GOT3 (cell line): ENCODE measurements around the gene LRG1.
"Not testable (repeated sequence)": the region's sequence is repeated elsewhere in the genome, so short reads cannot be mapped to it uniquely, and the experiment has no call there.

Source experiments
- DNase-seq: peaks from one replicate; lab custom pipeline; 2025; ENCODE audit warnings: mixed read lengths; lab: John Stamatoyannopoulos, UW

The LRG1 gene

DNA sequence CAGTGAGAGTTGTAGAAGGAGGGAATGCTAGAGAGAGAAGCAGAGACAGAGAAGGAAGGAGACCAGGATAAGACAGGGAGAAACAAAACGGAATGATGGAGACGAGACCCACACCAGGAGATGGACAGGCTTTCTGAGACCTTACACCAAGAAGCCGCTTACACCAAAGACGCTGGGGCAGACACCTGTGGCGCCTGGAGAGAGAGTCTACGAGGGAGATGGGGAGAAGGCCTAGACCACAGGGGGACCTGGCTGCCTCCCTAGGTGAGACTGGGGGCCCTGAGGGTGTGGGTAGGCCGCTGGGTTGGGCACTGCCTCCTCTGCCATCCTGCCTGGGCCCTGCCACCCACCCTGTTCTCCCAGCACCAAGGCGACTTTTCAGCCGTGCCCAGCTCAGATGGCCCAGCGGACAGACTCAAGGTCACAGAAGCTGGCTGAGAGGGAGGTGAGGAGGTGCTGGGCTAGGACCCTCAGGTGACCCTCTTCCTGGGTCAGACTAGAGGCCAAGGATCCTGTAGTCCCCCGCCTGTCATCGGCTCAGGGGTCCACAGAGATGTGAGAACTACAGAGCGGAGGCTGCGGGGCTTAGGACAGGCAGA, 9.8 kb downstream of the LRG1 start:
- DNase-seq, result no peak

DNA sequence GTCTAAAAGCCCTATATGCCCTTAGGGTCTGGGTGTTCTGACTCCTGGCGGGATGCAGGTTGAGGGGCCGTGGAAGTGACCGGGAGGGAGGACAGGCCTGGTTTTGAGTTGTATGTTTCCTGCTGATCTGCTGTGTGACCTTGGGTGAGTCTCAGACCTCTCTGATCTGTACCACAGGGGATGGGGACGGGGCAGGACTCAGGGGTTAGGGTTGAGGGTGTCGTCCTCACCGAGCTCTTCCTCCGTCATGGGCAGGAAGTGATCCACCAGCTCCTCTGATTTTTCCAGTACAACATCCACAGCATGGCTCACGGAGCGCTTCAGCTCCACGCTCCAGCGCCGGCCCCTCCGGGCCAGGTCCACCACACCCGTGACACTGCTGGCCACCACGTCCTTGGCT, 11.0 kb downstream of the LRG1 start:
- no peak for DNase-seq

DNA sequence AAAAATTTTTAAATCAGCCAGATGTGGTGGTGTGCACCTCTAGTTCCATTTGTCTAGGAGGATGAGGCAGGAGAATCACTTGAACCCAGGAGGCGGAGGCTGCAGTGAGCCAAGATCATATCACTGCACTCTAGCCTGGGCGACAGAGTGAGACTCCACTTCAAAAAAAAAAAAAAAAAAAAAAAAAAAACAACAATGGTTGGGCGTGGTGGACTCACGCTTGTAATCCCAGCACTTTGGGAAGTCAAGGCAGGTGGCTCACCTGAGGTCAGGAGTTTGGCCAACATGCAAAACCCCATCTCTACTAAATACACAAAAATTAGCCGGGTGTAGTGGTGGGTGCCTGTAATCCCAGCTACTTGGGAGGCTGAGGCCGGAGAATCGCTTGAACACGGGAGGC, 12.5 kb downstream of the LRG1 start:
- not testable (repeated sequence) for DNase-seq

DNA sequence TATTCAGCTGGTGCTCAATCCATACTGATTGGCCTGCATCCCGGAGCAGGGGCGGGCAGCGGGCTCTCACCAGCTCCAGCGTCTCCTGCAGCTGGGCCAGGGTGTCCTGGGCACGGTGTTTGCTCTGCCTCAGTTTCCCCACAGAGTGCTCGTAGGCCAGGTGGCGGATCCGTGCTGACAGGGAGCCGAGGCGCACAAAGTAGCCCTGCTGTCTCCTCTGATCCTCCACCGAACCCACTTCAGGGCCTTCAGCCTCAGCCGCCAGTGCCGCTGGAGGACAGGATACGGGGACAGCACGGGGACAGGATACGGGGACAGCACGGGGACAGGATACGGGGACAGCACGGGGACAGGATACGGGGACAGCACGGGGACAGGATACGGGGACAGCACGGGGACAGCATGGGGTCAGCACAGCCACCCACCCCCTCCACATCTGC, 14.3 kb downstream of the LRG1 start:
- DNase-seq, result no peak

DNA sequence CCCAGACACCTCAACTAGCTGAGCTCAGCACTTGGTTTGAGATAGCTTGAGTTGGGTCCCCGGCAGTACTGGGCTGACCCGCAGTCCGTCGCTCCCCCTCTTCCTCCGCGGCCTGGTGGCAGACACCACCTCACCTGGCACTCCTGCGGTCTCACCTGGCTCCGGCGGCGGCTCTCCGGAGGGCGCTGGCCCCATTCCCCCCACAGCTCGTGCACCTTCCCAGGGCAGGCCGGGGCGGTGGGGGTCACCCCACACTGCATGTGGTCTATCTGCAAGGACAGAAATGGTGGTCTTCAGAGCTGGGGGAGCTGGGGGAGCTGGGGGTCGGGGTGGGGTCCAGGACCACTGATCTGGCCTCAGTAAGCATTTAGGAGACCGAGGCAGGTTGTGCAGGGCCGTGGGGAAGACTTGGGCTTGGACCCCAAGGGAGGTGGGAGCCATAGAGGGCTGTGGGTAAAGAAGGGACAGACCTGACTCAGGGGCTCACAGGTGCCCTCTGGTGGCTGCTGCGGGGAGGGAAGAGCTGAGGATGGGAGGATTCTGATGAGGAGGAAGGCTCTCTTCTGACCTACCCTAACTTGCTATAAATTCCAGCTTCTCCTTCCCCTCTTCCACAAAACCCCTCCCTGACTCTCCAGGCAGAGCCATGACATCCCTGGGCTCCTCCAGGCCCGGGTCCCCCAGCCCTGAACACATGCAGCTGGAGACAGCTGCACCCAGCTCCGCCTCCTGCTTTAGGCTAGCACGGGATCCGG, 14.9 kb downstream of the LRG1 start:
- DNase-seq, result no peak

GRCh38 chr19:4523306-4524110, 16.3 kb downstream of the LRG1 start:
- DNase-seq, result no peak

DNA sequence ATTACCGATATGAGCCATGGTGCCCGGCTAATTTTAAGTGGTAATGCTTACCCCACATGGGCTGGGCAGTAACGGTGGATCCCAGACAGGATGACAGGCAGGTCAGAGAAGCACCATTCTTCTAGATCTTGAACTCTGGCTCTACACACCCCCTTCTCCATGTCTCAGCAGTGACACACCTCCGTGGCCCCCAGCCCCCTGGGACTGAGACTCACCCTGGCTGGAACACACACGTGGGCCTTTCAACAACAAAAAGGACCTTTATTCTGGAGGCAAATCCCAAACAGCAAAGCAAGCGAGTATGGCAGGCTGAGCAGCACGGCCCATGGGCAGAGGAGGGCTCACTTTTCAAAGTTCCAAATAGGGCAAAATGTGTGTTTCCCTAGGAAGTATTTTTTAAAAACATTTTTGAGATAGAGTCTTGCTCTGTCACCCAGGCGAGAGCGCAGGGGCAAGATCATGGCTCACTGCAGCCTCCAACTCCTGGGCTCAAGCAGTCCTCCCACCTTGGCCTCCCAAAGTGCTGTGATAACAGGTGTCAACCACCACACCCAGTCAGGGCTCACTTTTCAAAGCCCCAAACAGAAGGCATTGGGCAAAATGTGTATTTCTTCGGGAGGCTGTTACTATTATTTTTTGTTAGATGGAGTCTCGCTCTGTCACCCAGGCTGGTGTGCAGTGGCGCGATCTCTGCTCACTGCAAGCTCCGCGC, 17.4 kb downstream of the LRG1 start:
- no peak for DNase-seq

- DNase-seq, result no peak
Measured at GRCh38 chr19:4521888-4522242, 18.0 kb downstream of the LRG1 start.

- no peak for DNase-seq
Measured at GRCh38 chr19:4521170-4521887, 18.5 kb downstream of the LRG1 start.

- no peak for DNase-seq
Measured at GRCh38 chr19:4519521-4520277, 20.1 kb downstream of the LRG1 start.

GRCh38 chr19:4519172-4519496, 20.7 kb downstream of the LRG1 start:
- no peak for DNase-seq

DNA sequence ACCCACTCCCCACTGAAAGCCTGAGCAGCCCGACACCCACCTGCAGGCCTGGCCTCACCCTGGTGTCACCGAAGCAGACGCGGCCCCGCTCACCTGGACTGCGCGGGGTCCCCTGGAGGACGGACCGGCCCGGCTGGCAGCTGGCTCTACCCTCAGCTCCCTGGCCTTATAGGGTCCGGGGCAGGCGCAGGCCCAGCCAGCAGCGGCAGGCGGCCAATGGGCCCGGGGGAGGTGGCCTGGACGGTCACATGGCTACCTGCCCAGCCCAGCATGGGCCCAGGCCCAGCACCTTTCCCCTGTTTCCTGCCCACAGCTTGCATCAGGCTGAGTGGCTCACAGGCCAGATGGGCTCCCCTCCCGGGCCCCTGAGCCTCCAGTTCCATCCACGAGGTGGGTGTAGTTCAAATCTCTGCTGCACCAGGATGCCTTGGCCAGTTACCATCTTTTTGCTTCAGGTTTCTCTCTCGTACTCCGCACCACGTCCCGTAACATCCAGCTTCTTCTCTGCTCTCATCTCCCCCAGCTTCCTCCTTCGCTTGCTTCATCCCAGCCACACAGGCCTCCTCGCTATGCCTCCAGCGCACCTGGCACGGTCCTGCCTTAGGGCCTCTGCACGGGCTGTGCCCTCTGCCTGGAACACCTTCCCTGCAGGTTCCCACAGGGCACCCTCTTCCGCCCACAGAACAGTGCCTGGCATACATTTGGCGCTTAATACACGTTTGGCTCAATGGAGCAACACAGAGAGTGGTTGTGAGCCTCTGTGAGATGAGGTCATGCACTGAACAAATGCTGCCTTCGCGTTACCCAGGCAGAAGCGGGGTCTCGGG, 21.3 kb downstream of the LRG1 start, which contains the start of gene PLIN4:
TSS of gene PLIN4 (minus strand) at position 142 of the 827 bp plus-strand sequence. CDS start 214 bp downstream, outside the sequence.
- DNase-seq, result no peak

GRCh38 chr19:4517451-4518057, 22.3 kb downstream of the LRG1 start:
- DNase-seq, result no peak

- no peak for DNase-seq
Measured at GRCh38 chr19:4516939-4517300, 22.9 kb downstream of the LRG1 start.

GRCh38 chr19:4516199-4516938, 23.5 kb downstream of the LRG1 start:
- DNase-seq, result no peak

DNA sequence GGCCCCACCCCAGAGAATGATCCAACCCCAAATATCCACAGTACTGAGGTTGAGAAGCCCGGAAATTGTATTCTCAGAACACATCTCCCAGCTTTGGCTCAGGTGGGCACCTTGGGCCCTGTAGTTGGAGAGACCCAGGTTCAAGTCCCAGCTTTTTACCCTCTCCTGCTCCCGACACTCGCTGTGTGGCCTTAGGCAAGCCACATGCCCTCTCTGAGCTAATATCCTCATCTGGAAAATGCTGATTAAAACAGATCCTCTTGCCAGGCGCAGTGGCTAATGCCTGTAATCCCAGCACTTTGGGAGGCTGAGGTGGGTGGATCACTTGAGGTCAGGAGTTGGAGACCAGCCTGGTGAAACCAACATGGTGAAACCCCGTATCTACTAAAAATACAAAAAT, 24.1 kb downstream of the LRG1 start:
- DNase-seq, result no peak

DNA sequence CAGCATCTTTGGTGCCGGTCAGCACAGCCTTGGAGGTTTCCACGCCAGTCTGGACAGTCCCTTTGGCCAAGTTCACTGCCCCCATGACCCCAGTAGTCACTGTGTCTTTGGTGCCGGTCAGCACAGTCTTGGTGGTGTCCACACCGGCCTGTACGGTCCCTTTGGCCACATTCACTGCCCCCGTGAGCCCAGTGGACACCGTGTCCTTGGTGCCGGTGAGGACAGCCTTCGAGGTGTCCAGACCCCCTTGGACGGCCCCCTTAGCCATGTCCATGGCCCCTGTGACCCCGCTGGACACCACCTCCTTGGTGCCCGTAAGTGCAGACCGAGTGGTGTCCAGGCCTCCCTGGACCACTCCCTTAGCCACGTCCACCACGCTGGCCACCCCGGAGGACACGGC, 26.6 kb downstream of the LRG1 start:
- DNase-seq, result no peak

GRCh38 chr19:4512070-4512469, 27.8 kb downstream of the LRG1 start:
- DNase-seq, result no peak
